Endothelial cell (in vitro differentiated cells): ENCODE measurements around the gene ADAMTSL5. TPM values are rescaled to one million over a fixed set of nuclear protein-coding genes. Genes with fewer than 3 reads are reported as not detected.
"Not testable (repeated sequence)": the region's sequence is repeated elsewhere in the genome, so short reads cannot be mapped to it uniquely, and the experiment has no call there.

Experiments
- DNase-seq: peaks from one replicate; pipeline ENCODE4 v3.0.0; 2021; ENCODE audit warnings: low spot score
- H3K27ac Mint-ChIP-seq: one replicate; pipeline ENCODE4 v1.8.0; 2021; ENCODE audit warnings: mixed read lengths, inconsistent platforms; ENCODE audit not compliant: unreplicated experiment
- H3K27me3 Mint-ChIP-seq: one replicate; pipeline ENCODE4 v1.8.0; 2021; ENCODE audit warnings: mild to moderate bottlenecking, moderate library complexity, mixed read lengths, inconsistent platforms; ENCODE audit not compliant: unreplicated experiment
- H3K36me3 Mint-ChIP-seq: one replicate; pipeline ENCODE4 v1.8.0; 2021; ENCODE audit warnings: mild to moderate bottlenecking, low read depth, mixed read lengths, inconsistent platforms; ENCODE audit not compliant: unreplicated experiment
- H3K4me1 Mint-ChIP-seq: one replicate; pipeline ENCODE4 v1.8.0; 2021; ENCODE audit warnings: mild to moderate bottlenecking, mixed read lengths, inconsistent platforms; ENCODE audit not compliant: unreplicated experiment
- H3K4me3 Mint-ChIP-seq: one replicate; pipeline ENCODE4 v1.8.0; 2021; ENCODE audit warnings: mild to moderate bottlenecking, mixed read lengths, inconsistent platforms; ENCODE audit not compliant: unreplicated experiment
- H3K9me3 Mint-ChIP-seq: one replicate; pipeline ENCODE4 v1.8.0; 2021; ENCODE audit warnings: mixed read lengths, inconsistent platforms; ENCODE audit not compliant: unreplicated experiment
- total RNA-seq: library from RNA; stranded (reverse); fragmentation: NEBNext Ultra II Directional; extraction: Animal tissue kit (Norgen Biotek cat#: 25700); gene quantifications from one replicate; pipeline ENCODE4 v1.2.1, GENCODE V29; 2021; ENCODE audit not compliant: unreplicated experiment
- TF ChIP-seq, protein P1 (sequence below): fragments of 200-600 bp; sonication (generic); IDR thresholded peaks from one replicate; pipeline ENCODE4 v1.5.0; 2021; ENCODE audit warnings: antibody characterized with exemption; ENCODE audit not compliant: unreplicated experiment

Gene ADAMTSL5
- total RNA-seq, 1 donor from 2014 or later = 0.18 TPM

- no peak overlapping the region for H3K27ac Mint-ChIP-seq
- TF ChIP-seq, protein P1, sequence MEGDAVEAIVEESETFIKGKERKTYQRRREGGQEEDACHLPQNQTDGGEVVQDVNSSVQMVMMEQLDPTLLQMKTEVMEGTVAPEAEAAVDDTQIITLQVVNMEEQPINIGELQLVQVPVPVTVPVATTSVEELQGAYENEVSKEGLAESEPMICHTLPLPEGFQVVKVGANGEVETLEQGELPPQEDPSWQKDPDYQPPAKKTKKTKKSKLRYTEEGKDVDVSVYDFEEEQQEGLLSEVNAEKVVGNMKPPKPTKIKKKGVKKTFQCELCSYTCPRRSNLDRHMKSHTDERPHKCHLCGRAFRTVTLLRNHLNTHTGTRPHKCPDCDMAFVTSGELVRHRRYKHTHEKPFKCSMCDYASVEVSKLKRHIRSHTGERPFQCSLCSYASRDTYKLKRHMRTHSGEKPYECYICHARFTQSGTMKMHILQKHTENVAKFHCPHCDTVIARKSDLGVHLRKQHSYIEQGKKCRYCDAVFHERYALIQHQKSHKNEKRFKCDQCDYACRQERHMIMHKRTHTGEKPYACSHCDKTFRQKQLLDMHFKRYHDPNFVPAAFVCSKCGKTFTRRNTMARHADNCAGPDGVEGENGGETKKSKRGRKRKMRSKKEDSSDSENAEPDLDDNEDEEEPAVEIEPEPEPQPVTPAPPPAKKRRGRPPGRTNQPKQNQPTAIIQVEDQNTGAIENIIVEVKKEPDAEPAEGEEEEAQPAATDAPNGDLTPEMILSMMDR = no peak
- H3K4me3 Mint-ChIP-seq = no peak overlapping the region
- peaks cover 6% of the 10 kb centered on the region for H3K27me3 Mint-ChIP-seq
- DNase-seq = no peak
- H3K36me3 Mint-ChIP-seq = peaks cover 3% of the 10 kb centered on the region
- H3K9me3 Mint-ChIP-seq = no peaks in the 10 kb centered on the region
- H3K4me1 Mint-ChIP-seq = no peaks in the 10 kb centered on the region
These were observed 11.6 kb downstream of the ADAMTSL5 start for GRCh38 chr19:1501200-1501595.

DNA sequence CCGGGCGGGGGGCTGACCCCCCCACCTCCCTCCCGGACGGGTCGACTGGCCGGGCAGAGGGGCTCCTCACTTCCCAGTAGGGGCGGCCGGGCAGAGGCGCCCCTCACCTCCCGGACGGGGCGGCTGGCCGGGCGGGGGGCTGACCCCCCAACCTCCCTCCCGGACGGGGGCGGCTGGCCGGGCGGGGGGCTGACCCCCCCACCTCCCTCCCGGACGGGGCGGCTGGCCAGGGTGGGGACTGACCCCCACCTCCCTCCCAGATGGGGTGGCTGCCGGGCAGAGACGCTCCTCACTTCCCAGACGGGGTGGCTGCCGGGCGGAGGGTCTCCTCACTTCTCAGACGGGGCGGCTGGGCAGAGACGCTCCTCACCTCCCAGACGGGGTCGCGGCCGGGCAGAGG lies 13.6 kb downstream of the ADAMTSL5 start:
- H3K4me1 Mint-ChIP-seq, H3K9me3 Mint-ChIP-seq, H3K27ac Mint-ChIP-seq, H3K36me3 Mint-ChIP-seq, H3K27me3 Mint-ChIP-seq, H3K4me3 Mint-ChIP-seq, DNase-seq: not testable (repeated sequence)

GRCh38 chr19:1497578-1498235 lies 15.1 kb downstream of the ADAMTSL5 start:
- peaks cover 2% of the 10 kb centered on the region for H3K27me3 Mint-ChIP-seq

DNA sequence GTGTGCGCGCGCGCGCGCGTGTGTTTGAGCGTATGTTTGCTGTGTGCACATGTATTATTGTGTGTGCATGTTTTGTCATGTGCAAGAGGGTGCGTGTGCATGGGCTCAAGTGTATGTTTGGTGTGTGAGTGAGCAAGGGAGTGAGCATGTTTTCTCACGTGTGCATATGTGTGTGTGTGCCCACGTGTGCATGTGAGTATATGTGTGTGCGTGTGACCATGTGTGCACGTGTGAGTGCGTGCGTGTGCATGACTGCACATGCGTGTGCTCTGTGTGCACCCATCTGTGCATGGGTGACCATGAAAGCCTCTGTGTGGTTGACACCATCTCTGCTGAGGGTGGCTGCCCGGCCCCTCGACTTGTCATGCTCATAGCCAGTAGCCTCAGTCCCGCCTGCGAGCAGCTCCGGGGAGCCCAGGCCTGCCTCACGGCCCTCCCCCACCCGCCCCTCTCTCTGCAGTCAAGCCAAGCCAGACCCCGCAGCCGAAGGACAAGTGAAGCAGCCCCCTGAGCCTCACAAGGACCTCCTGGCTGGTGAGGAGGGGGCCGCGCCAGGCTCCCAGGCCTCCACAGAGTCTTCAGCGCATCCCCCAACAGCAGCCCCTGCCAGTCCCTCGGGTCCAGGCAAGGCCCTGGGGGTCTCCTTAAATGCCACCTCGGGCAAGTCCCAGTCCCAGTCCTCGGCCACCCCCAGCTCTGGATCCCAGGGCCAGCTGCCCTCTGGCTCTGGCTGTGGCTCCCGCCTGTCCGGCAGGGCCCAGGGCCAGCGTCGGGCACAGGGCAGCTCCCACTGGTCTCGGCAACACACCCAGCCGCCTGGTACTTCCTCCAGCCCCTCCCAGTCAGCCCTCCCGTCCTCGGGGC lies 15.9 kb downstream of the ADAMTSL5 start:
- H3K36me3 Mint-ChIP-seq = no peaks in the 10 kb centered on the region
- H3K27me3 Mint-ChIP-seq = peaks cover 4% of the 10 kb centered on the region
- H3K9me3 Mint-ChIP-seq = no peaks in the 10 kb centered on the region
- H3K4me1 Mint-ChIP-seq = no peaks in the 10 kb centered on the region
- TF ChIP-seq, protein P1 = no peak
- H3K4me3 Mint-ChIP-seq = no peak overlapping the region
- DNase-seq = no peak
- H3K27ac Mint-ChIP-seq = no peak overlapping the region

More at GRCh38 chr19:1497578-1498235, 15.1 kb downstream of the ADAMTSL5 start:
- DNase-seq = no peak
- no peaks in the 10 kb centered on the region for H3K4me1 Mint-ChIP-seq
- TF ChIP-seq, protein P1 = no peak
- no peaks in the 10 kb centered on the region for H3K36me3 Mint-ChIP-seq
- no peak overlapping the region for H3K27ac Mint-ChIP-seq
- no peaks in the 10 kb centered on the region for H3K9me3 Mint-ChIP-seq
- H3K4me3 Mint-ChIP-seq = no peak overlapping the region

- peaks cover 8% of the 10 kb centered on the region for H3K27me3 Mint-ChIP-seq
- DNase-seq = no peak
- TF ChIP-seq, protein P1 = no peak
- H3K4me1 Mint-ChIP-seq = no peaks in the 10 kb centered on the region
- H3K9me3 Mint-ChIP-seq = no peaks in the 10 kb centered on the region
- H3K4me3 Mint-ChIP-seq = no peak overlapping the region
- H3K27ac Mint-ChIP-seq = no peak overlapping the region
- no peaks in the 10 kb centered on the region for H3K36me3 Mint-ChIP-seq
These were observed 16.8 kb downstream of the ADAMTSL5 start for GRCh38 chr19:1495799-1496713.
